ENCODE results near the gene GAS7. TPM values are rescaled to one million over a fixed set of nuclear protein-coding genes. Genes with fewer than 3 reads are reported as not detected.

GAS7 gene
- total and polyA plus RNA-seq, 10 of the 15 experiments (the other 5 are each of a cell fraction or from before 2014, with no cell fraction given) = 2.3 to 53.4 (median 24.0) TPM

DNA sequence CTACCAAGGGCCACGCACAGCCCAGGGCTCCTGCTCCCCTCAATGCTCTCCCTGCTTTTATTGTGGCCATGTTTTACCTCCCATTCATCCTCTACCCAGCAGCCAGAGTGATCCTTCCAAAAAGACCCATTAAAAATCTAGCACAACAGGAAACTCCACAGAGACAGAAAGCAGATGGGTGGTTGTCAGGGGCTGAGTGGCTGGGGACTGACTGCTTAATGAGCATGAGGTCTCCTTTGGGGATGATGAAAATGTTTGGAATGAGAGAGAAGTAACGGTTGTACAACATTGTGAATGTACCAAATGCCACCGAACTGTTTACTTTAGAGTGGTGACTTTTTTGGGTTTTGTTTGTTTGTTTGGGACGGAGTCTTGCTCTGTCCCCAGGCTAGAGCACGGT lies 107.4 kb downstream of the GAS7 start:
- ChIA-PET CTCF (no interaction called here), RAD21 (ENCODE audit: unreplicated experiment) (no interaction called here), SMC1A (ENCODE audit: uncharacterized antibody, unreplicated experiment) (no interaction called here), POLR2A (no interaction called here)
- Histone ChIP-seq H3K79me2 (ENCODE audit: control insufficient read depth, insufficient read depth, low read length) (no peaks in the 10 kb centered on the region), H3K9me3 (replicated peaks; ENCODE audit: control insufficient read depth, insufficient read depth, low read length) (no peaks in the 10 kb centered on the region; the same call in 2 of the 3 replicates), H3K9ac (ENCODE audit: control insufficient read depth, insufficient read depth, low read length) (no peak overlapping the region), H3K4me3 (no peak overlapping the region), H2AFZ (ENCODE audit: control insufficient read depth, low read depth, low read length) (no peak overlapping the region), H3K36me3 (ENCODE audit: control insufficient read depth in 2 of 2, insufficient read depth in 2 of 2, low read length in 1 of 2) (no peaks in the 10 kb centered on the region), H4K20me1 (ENCODE audit: control insufficient read depth, insufficient read depth) (no peaks in the 10 kb centered on the region), H3K27me3 (replicated peaks in 1 of 2; ENCODE audit: control insufficient read depth in 2 of 2, insufficient read depth in 2 of 2, low read length in 1 of 2) (peaks cover 0 to 2% of the 10 kb centered on the region in 2 experiments; a peak in 1 of 4 replicates), H3K4me2 (ENCODE audit: control insufficient read depth, insufficient read depth) (no peak overlapping the region), H3K27ac (ENCODE audit: control insufficient read depth, insufficient read depth) (no peak overlapping the region), H3K4me1 (ENCODE audit: control insufficient read depth, insufficient read depth, low read length) (no peaks in the 10 kb centered on the region)
- in situ Hi-C loops (cut with MboI) (no loop called here), intact Hi-C loops (cut with micrococcal nuclease; ENCODE audit: unreplicated experiment) (no loop called here)
- FAIRE-seq (no peak), DNase-seq (ENCODE audit: low read depth, low spot score) (no peak), ATAC-seq (no peak)
- no TSS peak for BruUV-seq (replicated peaks)
- TF ChIP-seq RAD21 (IDR thresholded peaks at IDR 0.05; ENCODE audit: insufficient read depth, low read depth, low read length) (no peak), SMAD5 (IDR thresholded peaks at IDR 0.05; ENCODE audit: low read depth) (no peak), SP1 (IDR thresholded peaks at IDR 0.05; ENCODE audit: low read depth, low read length) (no peak), SREBF2 (IDR thresholded peaks at IDR 0.05; ENCODE audit: low read length) (no peak), KAT2A (conservative IDR thresholded peaks at IDR 0.05; ENCODE audit: control insufficient read depth, low read depth, low read length) (no peak), HDAC6 (IDR thresholded peaks at IDR 0.05; ENCODE audit: unreplicated experiment) (no peak), MYB (IDR thresholded peaks at IDR 0.05; ENCODE audit: borderline replicate concordance, low read depth, low read length) (no peak)
- TF ChIP-seq, protein P1, sequence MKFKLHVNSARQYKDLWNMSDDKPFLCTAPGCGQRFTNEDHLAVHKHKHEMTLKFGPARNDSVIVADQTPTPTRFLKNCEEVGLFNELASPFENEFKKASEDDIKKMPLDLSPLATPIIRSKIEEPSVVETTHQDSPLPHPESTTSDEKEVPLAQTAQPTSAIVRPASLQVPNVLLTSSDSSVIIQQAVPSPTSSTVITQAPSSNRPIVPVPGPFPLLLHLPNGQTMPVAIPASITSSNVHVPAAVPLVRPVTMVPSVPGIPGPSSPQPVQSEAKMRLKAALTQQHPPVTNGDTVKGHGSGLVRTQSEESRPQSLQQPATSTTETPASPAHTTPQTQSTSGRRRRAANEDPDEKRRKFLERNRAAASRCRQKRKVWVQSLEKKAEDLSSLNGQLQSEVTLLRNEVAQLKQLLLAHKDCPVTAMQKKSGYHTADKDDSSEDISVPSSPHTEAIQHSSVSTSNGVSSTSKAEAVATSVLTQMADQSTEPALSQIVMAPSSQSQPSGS (IDR thresholded peaks at IDR 0.05; ENCODE audit: low read length) = no peak
- TF ChIP-seq, protein P2, sequence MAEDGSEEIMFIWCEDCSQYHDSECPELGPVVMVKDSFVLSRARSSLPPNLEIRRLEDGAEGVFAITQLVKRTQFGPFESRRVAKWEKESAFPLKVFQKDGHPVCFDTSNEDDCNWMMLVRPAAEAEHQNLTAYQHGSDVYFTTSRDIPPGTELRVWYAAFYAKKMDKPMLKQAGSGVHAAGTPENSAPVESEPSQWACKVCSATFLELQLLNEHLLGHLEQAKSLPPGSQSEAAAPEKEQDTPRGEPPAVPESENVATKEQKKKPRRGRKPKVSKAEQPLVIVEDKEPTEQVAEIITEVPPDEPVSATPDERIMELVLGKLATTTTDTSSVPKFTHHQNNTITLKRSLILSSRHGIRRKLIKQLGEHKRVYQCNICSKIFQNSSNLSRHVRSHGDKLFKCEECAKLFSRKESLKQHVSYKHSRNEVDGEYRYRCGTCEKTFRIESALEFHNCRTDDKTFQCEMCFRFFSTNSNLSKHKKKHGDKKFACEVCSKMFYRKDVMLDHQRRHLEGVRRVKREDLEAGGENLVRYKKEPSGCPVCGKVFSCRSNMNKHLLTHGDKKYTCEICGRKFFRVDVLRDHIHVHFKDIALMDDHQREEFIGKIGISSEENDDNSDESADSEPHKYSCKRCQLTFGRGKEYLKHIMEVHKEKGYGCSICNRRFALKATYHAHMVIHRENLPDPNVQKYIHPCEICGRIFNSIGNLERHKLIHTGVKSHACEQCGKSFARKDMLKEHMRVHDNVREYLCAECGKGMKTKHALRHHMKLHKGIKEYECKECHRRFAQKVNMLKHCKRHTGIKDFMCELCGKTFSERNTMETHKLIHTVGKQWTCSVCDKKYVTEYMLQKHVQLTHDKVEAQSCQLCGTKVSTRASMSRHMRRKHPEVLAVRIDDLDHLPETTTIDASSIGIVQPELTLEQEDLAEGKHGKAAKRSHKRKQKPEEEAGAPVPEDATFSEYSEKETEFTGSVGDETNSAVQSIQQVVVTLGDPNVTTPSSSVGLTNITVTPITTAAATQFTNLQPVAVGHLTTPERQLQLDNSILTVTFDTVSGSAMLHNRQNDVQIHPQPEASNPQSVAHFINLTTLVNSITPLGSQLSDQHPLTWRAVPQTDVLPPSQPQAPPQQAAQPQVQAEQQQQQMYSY (CRISPR knock-in tag; IDR thresholded peaks at IDR 0.05) = no peak
- TF ChIP-seq, protein P3, sequence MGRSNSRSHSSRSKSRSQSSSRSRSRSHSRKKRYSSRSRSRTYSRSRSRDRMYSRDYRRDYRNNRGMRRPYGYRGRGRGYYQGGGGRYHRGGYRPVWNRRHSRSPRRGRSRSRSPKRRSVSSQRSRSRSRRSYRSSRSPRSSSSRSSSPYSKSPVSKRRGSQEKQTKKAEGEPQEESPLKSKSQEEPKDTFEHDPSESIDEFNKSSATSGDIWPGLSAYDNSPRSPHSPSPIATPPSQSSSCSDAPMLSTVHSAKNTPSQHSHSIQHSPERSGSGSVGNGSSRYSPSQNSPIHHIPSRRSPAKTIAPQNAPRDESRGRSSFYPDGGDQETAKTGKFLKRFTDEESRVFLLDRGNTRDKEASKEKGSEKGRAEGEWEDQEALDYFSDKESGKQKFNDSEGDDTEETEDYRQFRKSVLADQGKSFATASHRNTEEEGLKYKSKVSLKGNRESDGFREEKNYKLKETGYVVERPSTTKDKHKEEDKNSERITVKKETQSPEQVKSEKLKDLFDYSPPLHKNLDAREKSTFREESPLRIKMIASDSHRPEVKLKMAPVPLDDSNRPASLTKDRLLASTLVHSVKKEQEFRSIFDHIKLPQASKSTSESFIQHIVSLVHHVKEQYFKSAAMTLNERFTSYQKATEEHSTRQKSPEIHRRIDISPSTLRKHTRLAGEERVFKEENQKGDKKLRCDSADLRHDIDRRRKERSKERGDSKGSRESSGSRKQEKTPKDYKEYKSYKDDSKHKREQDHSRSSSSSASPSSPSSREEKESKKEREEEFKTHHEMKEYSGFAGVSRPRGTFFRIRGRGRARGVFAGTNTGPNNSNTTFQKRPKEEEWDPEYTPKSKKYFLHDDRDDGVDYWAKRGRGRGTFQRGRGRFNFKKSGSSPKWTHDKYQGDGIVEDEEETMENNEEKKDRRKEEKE (IDR thresholded peaks at IDR 0.05) = no peak
- 53% methylated on average over 5 of the region's 5 CpGs for WGBS (ENCODE audit: insufficient coverage, insufficient replicate concordance, low lambda C conversion rate, missing lambda C conversion rate)
